PC-9 (cell line): ENCODE data around the gene LIMS2. TPM values are rescaled to one million over a fixed set of nuclear protein-coding genes. Genes with fewer than 3 reads are reported as not detected.

Experiments used
- BruUV-seq: library from RNA; stranded (reverse); fragments of 400-500 nt; replicated peaks from 2 replicates; lab custom pipeline; 2021; lab: Mats Ljungman, UMichigan
- CTCF ChIA-PET: fragments of 300-600 bp; sonication (Branson Sonifier 250); formaldehyde crosslinking; loops from one replicate; lab custom pipeline; 2022; ENCODE audit warnings: antibody characterized with exemption; lab: Charles Lee
- POLR2A ChIA-PET: fragments of 300-600 bp; sonication (Branson Sonifier 250); formaldehyde crosslinking; loops from one replicate; lab custom pipeline; 2022; ENCODE audit warnings: antibody characterized with exemption; ENCODE audit not compliant: unreplicated experiment; lab: Charles Lee
- DNase-seq, 2 experiments: peaks; one replicate each; pipeline versions ENCODE4 v3.0.0 to v3.0.0-alpha.2; 2015 to 2022; ENCODE audit warnings: mixed read lengths in 1 of 2
- H2AFZ ChIP-seq: fragments of 200-600 bp; sonication (generic); 2 replicates; pipeline ENCODE4 v1.8.1; 2017; ENCODE audit warnings: antibody characterized with exemption
- H3F3A ChIP-seq: fragments of 200-600 bp; sonication (generic); 2 replicates; pipeline ENCODE4 v1.8.1; 2017; ENCODE audit warnings: antibody characterized with exemption, mild to moderate bottlenecking, low read depth; ENCODE audit not compliant: insufficient read depth
- H3K27ac ChIP-seq: fragments of 200-600 bp; sonication (generic); 2 replicates; pipeline ENCODE4 v1.6.1; 2016; ENCODE audit warnings: mixed run types
- H3K27me3 ChIP-seq: fragments of 200-600 bp; sonication (generic); 2 replicates; pipeline ENCODE4 v1.6.1; 2016; ENCODE audit warnings: low read depth, mixed run types; ENCODE audit not compliant: insufficient read depth
- H3K36me3 ChIP-seq: fragments of 200-600 bp; sonication (generic); 2 replicates; pipeline ENCODE4 v1.6.1; 2016; ENCODE audit warnings: low read depth, mixed run types
- H3K4me1 ChIP-seq: fragments of 200-600 bp; sonication (generic); replicated peaks from 2 replicates; pipeline ENCODE4 v1.6.1; 2016; ENCODE audit warnings: mixed run types; ENCODE audit not compliant: insufficient read depth
- H3K4me2 ChIP-seq: fragments of 200-600 bp; sonication (generic); 2 replicates; pipeline ENCODE4 v1.6.1; 2017; ENCODE audit warnings: mixed run types
- H3K4me3 ChIP-seq: fragments of 200-600 bp; sonication (generic); 2 replicates; pipeline ENCODE4 v1.6.1; 2016; ENCODE audit warnings: mixed run types
- H3K79me2 ChIP-seq: fragments of 200-600 bp; sonication (generic); 2 replicates; pipeline ENCODE4 v1.6.1; 2017; ENCODE audit warnings: low read depth, mixed run types
- H3K9me2 ChIP-seq: fragments of 200-600 bp; sonication (generic); 2 replicates; pipeline ENCODE4 v1.8.1; 2017; ENCODE audit warnings: mild to moderate bottlenecking; ENCODE audit not compliant: insufficient read depth
- H3K9me3 ChIP-seq: fragments of 200-600 bp; sonication (generic); 2 replicates; pipeline ENCODE4 v1.8.1; 2016; ENCODE audit warnings: low read depth; ENCODE audit not compliant: insufficient read depth
- H4K20me1 ChIP-seq: fragments of 200-600 bp; sonication (generic); 2 replicates; pipeline ENCODE4 v1.8.1; 2017; ENCODE audit not compliant: insufficient read depth
- CTCF ChIP-seq: fragments of 200-600 bp; sonication (generic); conservative IDR thresholded peaks from 2 replicates; pipeline ENCODE4 v1.6.1; 2017; ENCODE audit warnings: mixed run types, antibody characterized with exemption, mild to moderate bottlenecking, moderate library complexity
- EZH2 ChIP-seq: fragments of 200-600 bp; sonication (generic); IDR thresholded peaks from 2 replicates; pipeline ENCODE4 v1.8.0; 2017; ENCODE audit warnings: antibody characterized with exemption, low read depth
- intact Hi-C: fragments of 100-400 bp; cut with micrococcal nuclease; formaldehyde crosslinking; loops from one replicate; pipeline ENCODE4 v1.10.0; 2022; ENCODE audit not compliant: unreplicated experiment
- total RNA-seq: library from RNA; stranded (reverse); gene quantifications from 2 replicates; pipeline ENCODE4 v1.2.3, GENCODE V29; 2021

The LIMS2 gene
- total RNA-seq, 1 experiment from 2014 or later = 1.4 TPM

- Histone ChIP-seq H2AFZ (no peak overlapping the region), H3K4me3 (no peak overlapping the region), H3F3A (no peaks in the 10 kb centered on the region), H3K79me2 (no peaks in the 10 kb centered on the region), H3K4me1 (no peaks in the 10 kb centered on the region), H3K36me3 (no peaks in the 10 kb centered on the region), H3K27ac (no peak overlapping the region), H3K4me2 (no peak overlapping the region), H3K27me3 (no peaks in the 10 kb centered on the region), H3K9me3 (no peaks in the 10 kb centered on the region), H4K20me1 (no peaks in the 10 kb centered on the region), H3K9me2 (no peaks in the 10 kb centered on the region)
- DNase-seq = no peak
- intact Hi-C loops = no loop called here
- no TSS peak for BruUV-seq
- no peak for TF ChIP-seq CTCF
- TF ChIP-seq EZH2 = no peak
- CTCF ChIA-PET = no interaction called here
- POLR2A ChIA-PET = no interaction called here
Observed at GRCh38 chr2:127652786-127653357, 22.5 kb downstream of the LIMS2 start.

- Histone ChIP-seq H3K27ac (no peak overlapping the region), H3F3A (no peaks in the 10 kb centered on the region), H3K79me2 (no peaks in the 10 kb centered on the region), H3K27me3 (no peaks in the 10 kb centered on the region), H3K9me2 (no peaks in the 10 kb centered on the region), H2AFZ (no peak overlapping the region), H3K4me1 (no peaks in the 10 kb centered on the region), H3K9me3 (no peaks in the 10 kb centered on the region), H3K4me2 (no peak overlapping the region), H4K20me1 (no peaks in the 10 kb centered on the region), H3K36me3 (no peaks in the 10 kb centered on the region), H3K4me3 (no peak overlapping the region)
- TF ChIP-seq CTCF (no peak), EZH2 (no peak)
- intact Hi-C loops = no loop called here
- DNase-seq = no peak
- POLR2A ChIA-PET = no interaction called here
- CTCF ChIA-PET = no interaction called here
- BruUV-seq = no TSS peak
Observed at GRCh38 chr2:127651971-127652550, 23.3 kb downstream of the LIMS2 start.

- H3K79me2 ChIP-seq = no peaks in the 10 kb centered on the region
- ChIA-PET CTCF (no interaction called here), POLR2A (no interaction called here)
- no peak overlapping the region for H3K4me3 ChIP-seq
- no peaks in the 10 kb centered on the region for H3K9me2 ChIP-seq
- no peaks in the 10 kb centered on the region for H3F3A ChIP-seq
- H3K9me3 ChIP-seq = no peaks in the 10 kb centered on the region
- intact Hi-C loops = no loop called here
- no peaks in the 10 kb centered on the region; the same call in 1 of the 2 replicates for H3K4me1 ChIP-seq
- H3K36me3 ChIP-seq = no peaks in the 10 kb centered on the region
- H4K20me1 ChIP-seq = no peaks in the 10 kb centered on the region
- no TSS peak for BruUV-seq
- no peak for TF ChIP-seq CTCF
- TF ChIP-seq EZH2 = no peak
- no peak overlapping the region for H3K27ac ChIP-seq
- DNase-seq = no peak
- no peak overlapping the region for H3K4me2 ChIP-seq
- no peak overlapping the region for H2AFZ ChIP-seq
- no peaks in the 10 kb centered on the region for H3K27me3 ChIP-seq
Observed at GRCh38 chr2:127651381-127651809, 23.9 kb downstream of the LIMS2 start.
